Measurements from ENCODE around the gene SLC34A2. TPM values are rescaled to one million over a fixed set of nuclear protein-coding genes. Genes with fewer than 3 reads are reported as not detected.

Gene SLC34A2
- total and polyA plus RNA-seq, 7 donors = under 0.01 to 0.44 (median 0.17) TPM

DNA sequence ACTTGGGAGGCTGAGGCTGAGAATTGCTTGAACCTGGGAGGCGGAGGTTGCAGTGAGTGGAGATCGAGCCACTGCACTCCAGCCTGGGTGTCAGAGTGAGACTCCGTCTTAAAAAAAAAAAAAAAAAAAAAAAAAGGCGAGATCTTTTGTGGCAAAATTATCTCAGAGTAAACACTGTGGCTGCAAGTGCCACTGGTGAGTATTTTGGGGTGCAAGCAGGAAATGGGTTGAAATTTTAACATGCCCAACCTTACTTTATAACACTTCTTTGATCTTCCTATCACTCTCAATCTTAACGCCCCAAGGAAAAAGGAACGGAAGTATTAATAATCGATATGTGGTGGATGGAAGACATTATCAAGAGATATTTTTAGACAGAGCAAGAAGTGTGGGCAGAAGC is 32.1 kb downstream of the SLC34A2 start:
- DNase-seq (no peak), ATAC-seq (no peak)
- H3K27ac ChIP-seq = no peak overlapping the region
- peaks cover 4% of the 10 kb centered on the region for H3K9me3 ChIP-seq
- intact Hi-C loops (cut with DNase I) = no loop called here
- H3K36me3 ChIP-seq (ENCODE audit: insufficient read depth in 1 of 2, low read depth in 1 of 2) = no peaks in the 10 kb centered on the region
- H3K4me3 ChIP-seq = no peak overlapping the region
- TF ChIP-seq, protein P1, sequence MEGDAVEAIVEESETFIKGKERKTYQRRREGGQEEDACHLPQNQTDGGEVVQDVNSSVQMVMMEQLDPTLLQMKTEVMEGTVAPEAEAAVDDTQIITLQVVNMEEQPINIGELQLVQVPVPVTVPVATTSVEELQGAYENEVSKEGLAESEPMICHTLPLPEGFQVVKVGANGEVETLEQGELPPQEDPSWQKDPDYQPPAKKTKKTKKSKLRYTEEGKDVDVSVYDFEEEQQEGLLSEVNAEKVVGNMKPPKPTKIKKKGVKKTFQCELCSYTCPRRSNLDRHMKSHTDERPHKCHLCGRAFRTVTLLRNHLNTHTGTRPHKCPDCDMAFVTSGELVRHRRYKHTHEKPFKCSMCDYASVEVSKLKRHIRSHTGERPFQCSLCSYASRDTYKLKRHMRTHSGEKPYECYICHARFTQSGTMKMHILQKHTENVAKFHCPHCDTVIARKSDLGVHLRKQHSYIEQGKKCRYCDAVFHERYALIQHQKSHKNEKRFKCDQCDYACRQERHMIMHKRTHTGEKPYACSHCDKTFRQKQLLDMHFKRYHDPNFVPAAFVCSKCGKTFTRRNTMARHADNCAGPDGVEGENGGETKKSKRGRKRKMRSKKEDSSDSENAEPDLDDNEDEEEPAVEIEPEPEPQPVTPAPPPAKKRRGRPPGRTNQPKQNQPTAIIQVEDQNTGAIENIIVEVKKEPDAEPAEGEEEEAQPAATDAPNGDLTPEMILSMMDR (IDR thresholded peaks at IDR 0.05) = no peak
- no peaks in the 10 kb centered on the region for H3K4me1 ChIP-seq
- 92 to 94% (median 92%) methylated on average over 6 to 7 of the region's 7 CpGs for WGBS, 3 donors
- H3K27me3 ChIP-seq (ENCODE audit: insufficient read depth in 3 of 3, low read length in 2 of 3) = no peaks in the 10 kb centered on the region

DNA sequence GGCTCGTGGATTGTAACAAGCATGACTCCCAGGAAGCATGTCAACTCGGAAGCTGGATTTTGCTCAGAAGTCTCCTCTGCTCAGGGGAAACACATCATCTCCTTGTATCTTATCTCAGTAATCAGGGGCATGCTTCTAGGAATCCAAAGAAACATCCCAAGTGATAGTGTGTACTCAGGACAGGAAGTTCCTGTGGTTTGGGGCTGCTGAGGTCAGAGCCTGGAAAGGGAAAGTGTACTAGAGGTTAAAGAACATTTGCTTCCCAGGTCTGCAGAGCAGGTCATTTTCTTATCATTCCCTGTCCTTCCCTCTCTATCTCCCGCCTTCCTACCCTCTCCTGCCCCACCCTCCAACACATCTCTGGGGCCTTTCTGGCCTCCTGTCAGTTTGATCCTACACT is 38.8 kb downstream of the SLC34A2 start:
- ATAC-seq = no peak
- 61 to 65% (median 62%) methylated on average over 3 of the region's 3 CpGs for WGBS, 3 donors
- TF ChIP-seq, protein P1 (IDR thresholded peaks at IDR 0.05) = no peak
- intact Hi-C loops (cut with DNase I) = no loop called here
- no peaks in the 10 kb centered on the region for H3K36me3 ChIP-seq (ENCODE audit: insufficient read depth in 1 of 2, low read depth in 1 of 2)
- no peak overlapping the region for H3K4me3 ChIP-seq
- H3K27me3 ChIP-seq (ENCODE audit: insufficient read depth in 3 of 3, low read length in 2 of 3) = no peaks in the 10 kb centered on the region
- DNase-seq = no peak
- H3K9me3 ChIP-seq = peaks cover 4% of the 10 kb centered on the region
- H3K4me1 ChIP-seq = no peaks in the 10 kb centered on the region
- H3K27ac ChIP-seq = no peak overlapping the region

DNA sequence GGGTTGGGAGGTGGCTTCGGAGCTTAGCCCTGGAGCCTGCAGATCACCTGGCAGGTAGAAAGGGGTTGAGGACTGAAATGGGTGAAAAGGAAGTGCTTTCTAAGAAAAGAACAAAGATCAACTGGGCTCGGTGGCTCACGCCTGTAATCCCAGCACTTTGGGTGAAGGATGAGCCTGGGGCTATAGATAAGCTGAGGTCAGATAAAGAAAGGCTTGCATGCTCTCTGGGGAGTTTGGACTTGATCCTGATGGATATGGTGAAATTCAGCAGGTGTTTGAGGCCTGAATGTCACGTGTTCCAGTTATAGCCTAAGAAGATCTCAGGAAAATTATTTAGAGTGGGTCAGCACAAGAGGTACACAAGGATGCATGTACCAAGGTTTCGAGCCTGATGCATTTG is 40.8 kb downstream of the SLC34A2 start:
- intact Hi-C loops (cut with DNase I) = no loop called here
- Histone ChIP-seq H3K4me3 (no peak overlapping the region), H3K4me1 (no peaks in the 10 kb centered on the region), H3K27ac (no peak overlapping the region), H3K36me3 (ENCODE audit: insufficient read depth in 1 of 2, low read depth in 1 of 2) (no peaks in the 10 kb centered on the region), H3K9me3 (no peaks in the 10 kb centered on the region), H3K27me3 (ENCODE audit: insufficient read depth in 3 of 3, low read length in 2 of 3) (no peaks in the 10 kb centered on the region)
- ATAC-seq (no peak), DNase-seq (no peak)
- 64 to 72% (median 68%) methylated on average over 5 of the region's 5 CpGs for WGBS, 3 donors
- TF ChIP-seq, protein P1 (IDR thresholded peaks at IDR 0.05) = no peak

DNA sequence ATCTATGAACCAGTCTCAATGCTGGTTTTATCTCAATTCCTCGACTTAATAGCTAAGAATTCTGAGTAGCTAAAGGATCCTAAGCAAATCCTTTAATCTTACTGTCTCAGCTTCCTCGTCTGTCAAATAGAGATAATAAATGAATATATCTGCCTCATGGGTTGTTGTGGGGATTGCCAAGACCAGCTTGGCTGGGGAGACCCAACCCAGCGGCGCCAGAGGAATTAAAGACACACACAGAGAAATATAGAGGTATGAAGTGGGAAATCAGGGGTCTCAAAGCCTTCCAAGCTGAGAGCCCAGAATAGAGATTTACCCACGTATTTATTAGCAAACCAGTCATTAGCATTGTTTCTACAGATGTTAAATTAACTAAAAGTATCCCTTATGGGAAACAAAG is 41.9 kb downstream of the SLC34A2 start:
- WGBS, 3 donors = 79 to 81% (median 79%) methylated on average over 5 of the region's 5 CpGs
- Histone ChIP-seq H3K9me3 (no peaks in the 10 kb centered on the region), H3K27ac (no peak overlapping the region), H3K4me3 (no peak overlapping the region), H3K27me3 (ENCODE audit: insufficient read depth in 3 of 3, low read length in 2 of 3) (no peaks in the 10 kb centered on the region), H3K4me1 (no peaks in the 10 kb centered on the region), H3K36me3 (ENCODE audit: insufficient read depth in 1 of 2, low read depth in 1 of 2) (no peaks in the 10 kb centered on the region)
- DNase-seq (no peak), ATAC-seq (no peak)
- TF ChIP-seq, protein P1 (IDR thresholded peaks at IDR 0.05) = no peak
- intact Hi-C loops (cut with DNase I) = no loop called here

DNA sequence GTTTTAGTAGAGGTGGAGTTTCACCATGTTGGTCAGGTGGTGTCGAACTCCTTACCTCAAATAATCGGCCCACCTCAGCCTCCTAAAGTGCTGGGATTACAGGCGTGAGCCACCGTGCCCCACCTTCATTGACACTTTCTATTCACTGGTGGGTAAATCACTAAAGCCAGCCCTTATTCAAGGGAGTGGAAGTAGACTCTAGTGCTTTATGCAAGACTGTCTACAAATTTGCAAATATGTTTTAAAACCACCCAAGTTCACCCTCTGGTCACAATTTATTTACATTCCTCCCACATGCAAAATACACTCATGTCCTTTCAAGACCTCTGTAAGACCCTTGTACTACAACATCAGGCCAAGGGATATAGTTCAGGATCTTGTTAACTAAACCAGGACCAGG is 45.0 kb downstream of the SLC34A2 start:
- no peak overlapping the region for H3K4me3 ChIP-seq
- H3K36me3 ChIP-seq (ENCODE audit: insufficient read depth in 1 of 2, low read depth in 1 of 2) = no peaks in the 10 kb centered on the region
- no peak overlapping the region for H3K27ac ChIP-seq
- no peaks in the 10 kb centered on the region for H3K27me3 ChIP-seq (ENCODE audit: insufficient read depth in 3 of 3, low read length in 2 of 3)
- intact Hi-C loops (cut with DNase I) = no loop called here
- TF ChIP-seq, protein P1 (IDR thresholded peaks at IDR 0.05) = no peak
- no peaks in the 10 kb centered on the region for H3K9me3 ChIP-seq
- no peak for ATAC-seq
- no peak for DNase-seq
- H3K4me1 ChIP-seq = no peaks in the 10 kb centered on the region
- WGBS, 3 donors = 89 to 95% (median 90%) methylated on average over 4 of the region's 4 CpGs
